ES-I3 (cell line): ENCODE data around the gene ZFR2.
"Not testable (repeated sequence)": the region's sequence is repeated elsewhere in the genome, so short reads cannot be mapped to it uniquely, and the experiment has no call there.

Source experiments
- H3K36me3 ChIP-seq: 2 replicates; pipeline ENCODE4 v1.6.1; 2013; ENCODE audit warnings: mild to moderate bottlenecking, low read length, control low read depth, moderate library complexity; ENCODE audit not compliant: insufficient read depth
- H3K4me1 ChIP-seq: 2 replicates; pipeline ENCODE4 v1.6.1; 2013; ENCODE audit warnings: mild to moderate bottlenecking, control low read depth, low read length; ENCODE audit not compliant: insufficient read depth
- H3K9ac ChIP-seq: 2 replicates; pipeline ENCODE4 v1.6.1; 2013; ENCODE audit warnings: low read depth, mild to moderate bottlenecking, low read length, moderate library complexity
- H3K9me3 ChIP-seq: 2 replicates; pipeline ENCODE4 v1.6.1; 2013; ENCODE audit warnings: mild to moderate bottlenecking, low read length, moderate library complexity; ENCODE audit not compliant: control insufficient read depth, insufficient read depth

Gene ZFR2

DNA sequence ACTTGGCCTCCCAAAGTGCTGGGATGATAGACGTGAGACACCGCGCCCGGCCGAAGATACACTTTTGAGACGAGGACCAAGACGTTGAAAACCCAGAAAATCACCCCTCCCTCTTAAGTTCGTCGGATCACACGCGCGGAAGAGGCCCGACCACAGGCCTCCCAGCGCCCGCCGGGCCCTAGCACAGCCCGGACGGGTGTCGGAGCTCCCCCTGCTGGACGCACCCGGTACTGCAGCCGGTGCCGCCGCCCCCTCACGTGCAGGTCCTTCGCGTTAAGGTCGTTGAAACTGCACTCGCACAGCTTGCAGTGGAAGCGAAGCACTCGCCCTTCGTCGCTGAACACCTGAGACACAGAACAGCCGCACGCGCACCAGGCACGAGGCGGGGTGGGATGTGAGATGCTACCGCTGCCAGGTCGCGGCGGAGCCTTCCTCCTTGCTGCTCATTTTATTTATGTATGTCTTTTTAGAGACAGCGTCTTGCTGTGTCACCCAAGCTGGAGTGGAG lies 46.9 kb downstream of the ZFR2 start:
- H3K9ac ChIP-seq: no peak overlapping the region
- no peaks in the 10 kb centered on the region for H3K9me3 ChIP-seq
- no peaks in the 10 kb centered on the region for H3K36me3 ChIP-seq
- no peaks in the 10 kb centered on the region for H3K4me1 ChIP-seq

- H3K36me3 ChIP-seq: no peaks in the 10 kb centered on the region
- no peak overlapping the region for H3K9ac ChIP-seq
- H3K4me1 ChIP-seq: no peaks in the 10 kb centered on the region
- no peaks in the 10 kb centered on the region for H3K9me3 ChIP-seq
These were observed 47.7 kb downstream of the ZFR2 start for GRCh38 chr19:3821156-3821555.

DNA sequence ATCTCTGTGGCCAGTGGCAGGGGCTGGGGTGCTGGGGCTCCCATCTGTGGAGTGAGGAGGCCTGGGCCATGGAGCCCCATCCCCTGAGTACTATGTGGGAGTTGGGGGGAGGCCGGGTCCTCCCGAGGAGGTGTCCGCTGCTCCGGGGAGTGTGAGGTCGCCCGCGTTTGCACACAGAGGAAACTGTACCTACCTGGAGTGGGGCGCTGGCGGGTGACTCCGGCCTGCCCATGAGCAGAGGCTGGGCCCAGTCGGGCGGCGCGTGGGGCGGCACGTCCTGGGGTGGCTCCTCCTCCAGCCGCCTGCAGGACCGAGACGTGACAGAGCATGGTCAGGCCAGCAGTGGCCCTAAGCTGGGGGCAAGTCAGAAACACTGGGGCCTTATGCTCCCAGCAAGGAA lies 48.8 kb downstream of the ZFR2 start:
- H3K4me1 ChIP-seq: no peaks in the 10 kb centered on the region
- H3K9ac ChIP-seq: no peak overlapping the region
- H3K36me3 ChIP-seq: no peaks in the 10 kb centered on the region
- H3K9me3 ChIP-seq: no peaks in the 10 kb centered on the region

- Histone ChIP-seq H3K9ac (no peak overlapping the region), H3K9me3 (no peaks in the 10 kb centered on the region), H3K36me3 (no peaks in the 10 kb centered on the region), H3K4me1 (no peaks in the 10 kb centered on the region)
These were observed 49.9 kb downstream of the ZFR2 start for GRCh38 chr19:3818918-3819317.

GRCh38 chr19:3818466-3818865 lies 50.4 kb downstream of the ZFR2 start:
- Histone ChIP-seq H3K4me1 (no peaks in the 10 kb centered on the region), H3K9ac (no peak overlapping the region), H3K36me3 (no peaks in the 10 kb centered on the region), H3K9me3 (no peaks in the 10 kb centered on the region)

GRCh38 chr19:3817761-3818160 lies 51.1 kb downstream of the ZFR2 start:
- no peak overlapping the region for H3K9ac ChIP-seq
- H3K9me3 ChIP-seq: no peaks in the 10 kb centered on the region
- H3K36me3 ChIP-seq: no peaks in the 10 kb centered on the region
- H3K4me1 ChIP-seq: no peaks in the 10 kb centered on the region

DNA sequence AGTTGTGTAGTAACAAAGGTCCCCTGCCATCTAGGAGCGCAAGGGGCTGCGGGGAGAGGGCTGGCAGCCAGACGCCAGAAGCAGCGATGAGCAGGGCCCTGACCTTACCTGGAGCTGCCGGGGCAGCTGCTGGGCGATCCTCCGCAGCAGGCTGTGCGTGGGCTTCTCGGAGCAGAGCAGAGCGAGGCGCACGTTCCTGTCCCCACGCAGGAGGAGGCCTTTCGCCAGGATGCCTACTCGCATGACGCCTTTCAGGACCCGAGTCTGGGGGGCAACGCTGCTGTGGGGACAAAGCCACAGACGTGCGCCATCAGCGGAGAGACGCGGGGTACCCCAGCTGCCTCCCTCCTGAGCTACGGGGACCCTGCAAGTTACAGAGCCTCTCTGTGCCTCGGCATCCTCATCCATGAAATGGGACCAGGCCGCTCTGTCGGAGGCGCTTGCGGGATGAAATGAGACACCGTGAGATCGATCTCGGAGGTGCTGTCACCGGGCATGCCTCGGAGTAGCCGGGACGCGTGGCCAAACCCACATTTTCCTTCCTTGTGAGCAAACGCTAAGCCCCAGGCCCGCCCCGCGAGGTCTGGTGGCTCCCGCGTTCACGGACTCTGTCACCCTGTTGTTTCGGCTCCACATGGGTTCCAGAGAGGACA lies 52.1 kb downstream of the ZFR2 start:
- Histone ChIP-seq H3K9me3 (no peaks in the 10 kb centered on the region), H3K9ac (no peak overlapping the region), H3K4me1 (no peaks in the 10 kb centered on the region), H3K36me3 (no peaks in the 10 kb centered on the region)

DNA sequence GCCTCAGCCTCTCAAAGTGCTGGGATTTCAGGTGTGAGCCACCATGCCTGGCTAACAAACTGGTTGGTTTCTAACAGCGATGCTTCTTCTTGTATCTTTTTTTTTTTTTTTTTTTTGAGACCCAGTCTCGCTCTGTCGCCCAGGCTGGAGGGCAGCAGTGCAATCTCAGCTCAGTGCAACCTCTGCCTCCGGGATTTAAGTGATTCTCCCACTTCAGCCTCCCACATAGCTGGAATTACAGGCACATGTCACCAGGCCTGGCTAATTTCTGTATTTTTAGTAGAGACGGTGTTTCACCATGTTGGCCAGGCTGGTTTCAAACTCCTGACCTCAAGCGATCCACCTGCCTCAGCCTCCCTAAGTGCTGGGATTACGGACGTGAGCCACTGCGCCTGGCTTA lies 52.7 kb downstream of the ZFR2 start:
- H3K9ac ChIP-seq, H3K4me1 ChIP-seq, H3K9me3 ChIP-seq, H3K36me3 ChIP-seq: not testable (repeated sequence)

DNA sequence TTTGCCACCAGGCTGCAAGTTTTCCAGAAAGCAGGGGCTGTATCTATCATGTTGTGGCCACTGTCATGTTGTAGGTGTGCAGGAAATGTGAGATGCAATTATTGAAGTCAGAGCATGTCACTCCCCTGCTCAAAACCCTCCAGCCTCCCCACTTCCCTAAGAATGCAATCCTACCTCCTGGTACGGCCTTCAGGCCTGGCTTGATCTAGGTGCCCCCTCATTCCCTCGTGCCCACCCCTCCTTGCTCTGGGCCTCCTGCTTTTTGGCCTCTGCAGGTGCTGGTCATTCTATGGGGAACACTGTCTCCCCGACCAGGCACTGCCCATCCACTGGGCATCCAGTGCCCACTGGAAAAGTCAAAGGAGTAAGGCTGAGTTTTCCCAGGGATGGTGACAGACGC lies 54.2 kb downstream of the ZFR2 start:
- no peak overlapping the region for H3K9ac ChIP-seq
- H3K4me1 ChIP-seq: no peaks in the 10 kb centered on the region

DNA sequence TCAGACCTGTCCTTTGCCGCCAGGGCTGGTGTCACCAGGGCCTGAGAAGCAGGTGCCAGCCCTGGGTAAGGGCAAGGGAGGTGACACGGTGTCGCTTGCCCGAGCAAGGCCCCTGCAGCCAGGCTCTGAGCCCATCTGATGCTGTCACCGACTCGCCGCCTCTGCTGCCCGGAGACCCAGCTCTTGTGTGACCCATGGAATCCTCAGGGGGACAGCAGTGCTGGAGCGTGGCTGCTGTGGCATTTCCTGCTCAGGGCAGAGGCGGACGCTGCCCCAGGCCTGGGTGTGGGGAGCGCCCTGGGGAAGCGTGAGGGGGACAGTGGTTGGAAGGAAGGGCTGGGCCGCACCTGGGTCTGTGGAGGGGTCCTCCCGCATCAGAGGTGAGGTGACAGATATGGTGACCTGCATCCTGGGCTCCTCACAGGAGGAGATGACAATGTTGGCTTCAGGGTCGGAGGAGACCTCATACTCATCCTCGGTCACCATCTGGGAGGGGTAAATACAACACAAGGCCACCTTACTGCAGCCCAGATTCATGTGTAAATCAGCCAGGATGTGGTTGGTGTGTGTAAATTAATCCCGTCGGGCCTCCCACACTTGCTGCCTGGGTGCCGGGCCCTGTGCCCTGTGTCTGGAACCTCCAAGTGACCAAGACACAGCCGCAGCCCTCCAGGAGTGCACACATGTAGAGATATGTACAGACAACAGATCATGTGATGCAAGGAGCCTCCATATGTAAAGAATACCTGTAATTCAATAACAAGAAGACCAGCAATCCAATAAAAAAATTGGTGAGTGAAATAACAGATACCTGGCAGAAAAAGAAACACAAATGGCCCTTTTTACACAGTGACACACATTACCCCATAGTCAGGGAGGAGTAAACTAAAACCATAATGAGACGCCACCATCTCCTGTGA lies 55.1 kb downstream of the ZFR2 start:
- Histone ChIP-seq H3K9ac (no peak overlapping the region), H3K9me3 (no peaks in the 10 kb centered on the region)

More for the DNA sequence above, 54.2 kb downstream of the ZFR2 start:
- Histone ChIP-seq H3K9me3 (no peaks in the 10 kb centered on the region), H3K36me3 (no peaks in the 10 kb centered on the region)

GRCh38 chr19:3810708-3811355 lies 58.0 kb downstream of the ZFR2 start:
- H3K4me1 ChIP-seq: no peaks in the 10 kb centered on the region
- no peaks in the 10 kb centered on the region for H3K9me3 ChIP-seq
- no peaks in the 10 kb centered on the region for H3K36me3 ChIP-seq
- H3K9ac ChIP-seq: no peak overlapping the region

More for the DNA sequence above, 55.1 kb downstream of the ZFR2 start:
- H3K4me1 ChIP-seq: no peaks in the 10 kb centered on the region
- H3K36me3 ChIP-seq: no peaks in the 10 kb centered on the region

DNA sequence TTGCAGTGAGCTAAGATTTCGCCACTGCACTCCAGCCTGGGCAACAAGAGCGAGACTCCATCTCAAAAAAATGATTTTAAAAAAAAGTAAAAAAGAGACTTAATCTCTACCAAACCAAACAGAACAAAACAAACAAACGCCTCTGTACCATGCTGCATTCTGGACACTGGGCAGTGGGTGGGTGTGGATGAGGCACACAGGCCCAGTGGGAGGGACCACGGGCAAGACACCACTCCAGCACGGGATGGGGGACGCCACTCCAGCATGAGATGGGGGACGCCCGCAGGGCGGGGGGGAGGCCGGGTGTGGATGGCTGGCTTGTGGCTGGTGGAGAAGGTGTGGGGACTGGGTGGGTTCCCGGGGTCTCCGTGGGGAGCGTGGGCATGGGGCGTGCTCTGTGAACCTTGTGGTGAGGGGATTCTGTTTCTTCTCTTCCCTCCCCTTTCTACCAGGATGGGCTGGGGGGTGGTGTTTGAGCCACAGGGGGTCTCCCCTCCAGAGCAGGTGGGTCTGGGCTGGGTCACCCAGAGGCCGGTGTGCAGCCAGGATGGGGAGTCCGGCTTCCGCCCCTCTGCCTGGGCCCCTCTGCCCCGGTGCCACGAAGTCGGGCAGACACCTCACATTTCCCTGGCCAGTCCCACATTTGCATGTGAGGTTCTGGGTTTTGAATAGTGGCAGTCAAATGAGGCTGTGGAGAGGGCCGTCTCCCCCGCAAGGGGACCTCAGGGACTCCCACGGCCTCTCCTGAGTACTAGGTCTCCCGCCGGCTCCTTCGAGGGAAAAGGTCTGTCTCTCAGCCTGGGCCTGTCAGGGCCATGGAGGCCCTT lies 58.7 kb downstream of the ZFR2 start:
- Histone ChIP-seq H3K9ac (no peak overlapping the region), H3K36me3 (no peaks in the 10 kb centered on the region), H3K9me3 (no peaks in the 10 kb centered on the region), H3K4me1 (no peaks in the 10 kb centered on the region)

DNA sequence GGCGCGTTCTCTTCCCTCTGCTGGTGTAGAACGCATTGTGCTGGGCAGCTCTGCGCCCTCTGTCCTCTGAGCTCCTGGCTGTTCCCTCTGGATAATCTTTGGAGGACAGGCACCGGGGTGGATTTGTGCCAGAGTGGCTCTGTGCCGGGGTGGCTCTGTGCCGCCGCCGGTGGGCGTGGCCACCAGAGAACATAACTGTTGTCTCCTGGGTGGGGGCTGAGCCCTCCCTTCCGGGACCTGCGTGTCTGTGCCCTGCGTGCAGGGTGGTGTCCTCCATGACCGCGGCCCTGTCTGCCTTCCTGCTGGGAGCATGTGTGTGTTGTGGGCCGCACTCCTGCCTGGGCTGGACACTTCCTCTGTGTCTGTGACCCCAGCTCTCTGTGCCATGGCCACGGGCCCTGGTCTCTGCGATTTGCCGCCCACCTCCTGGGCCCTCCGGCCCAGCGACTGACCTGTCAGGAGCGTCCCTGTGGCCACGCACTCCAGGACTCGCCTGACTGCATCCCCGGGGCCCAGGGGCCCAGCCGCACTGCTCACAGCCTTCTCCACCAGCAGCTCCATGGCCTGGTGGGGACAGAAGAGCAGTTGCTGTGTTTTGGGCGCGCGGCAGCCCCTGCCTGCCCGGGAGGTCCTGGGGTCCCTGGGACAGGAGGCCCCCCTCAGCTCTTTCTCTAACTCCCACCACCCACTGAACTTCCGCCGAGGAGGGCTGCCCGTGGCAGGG lies 60.3 kb downstream of the ZFR2 start:
- no peaks in the 10 kb centered on the region for H3K4me1 ChIP-seq
- H3K9ac ChIP-seq: no peak overlapping the region
- no peaks in the 10 kb centered on the region for H3K9me3 ChIP-seq
- no peaks in the 10 kb centered on the region for H3K36me3 ChIP-seq
